Measurements from ENCODE around the gene BCL2L14.

The BCL2L14 gene

DNA sequence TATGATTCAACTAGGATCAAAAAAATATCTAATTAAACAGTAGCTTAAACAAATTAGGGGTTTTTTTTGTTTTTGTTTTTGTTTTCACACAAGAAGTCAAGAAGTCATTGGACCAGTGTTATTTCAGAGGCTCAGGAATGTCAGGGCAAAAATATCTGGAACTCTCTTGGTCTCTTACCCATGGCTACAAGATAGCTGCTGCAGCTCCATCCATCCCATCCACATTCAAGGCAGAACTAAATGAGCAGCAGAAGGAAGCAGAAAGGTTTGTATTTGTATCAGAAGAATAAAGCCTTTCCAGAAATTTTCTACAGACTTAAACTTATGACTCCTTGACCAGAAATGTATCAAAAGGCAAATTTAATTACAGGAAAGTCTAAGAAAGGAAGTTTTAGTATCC lies 33.8 kb upstream of the BCL2L14 start:
- Mint-ChIP-seq H3K4me3 (no peak overlapping the region), H3K4me1 (peaks cover 22% of the 10 kb centered on the region), H3K27me3 (peaks cover 7% of the 10 kb centered on the region), H3K27ac (no peak overlapping the region), H3K9me3 (no peaks in the 10 kb centered on the region), H3K36me3 (ENCODE audit: low read depth) (no peaks in the 10 kb centered on the region)
- ATAC-seq = no peak
- no peak for DNase-seq

GRCh38 chr12:12039897-12040296 lies 30.8 kb upstream of the BCL2L14 start:
- no peak overlapping the region for H3K4me3 Mint-ChIP-seq
- no peak for ATAC-seq
- H3K36me3 Mint-ChIP-seq (ENCODE audit: low read depth) = no peaks in the 10 kb centered on the region
- no peaks in the 10 kb centered on the region for H3K9me3 Mint-ChIP-seq
- peaks cover 7% of the 10 kb centered on the region for H3K27me3 Mint-ChIP-seq
- H3K4me1 Mint-ChIP-seq = peaks cover 3% of the 10 kb centered on the region
- H3K27ac Mint-ChIP-seq = no peak overlapping the region
- DNase-seq = no peak

DNA sequence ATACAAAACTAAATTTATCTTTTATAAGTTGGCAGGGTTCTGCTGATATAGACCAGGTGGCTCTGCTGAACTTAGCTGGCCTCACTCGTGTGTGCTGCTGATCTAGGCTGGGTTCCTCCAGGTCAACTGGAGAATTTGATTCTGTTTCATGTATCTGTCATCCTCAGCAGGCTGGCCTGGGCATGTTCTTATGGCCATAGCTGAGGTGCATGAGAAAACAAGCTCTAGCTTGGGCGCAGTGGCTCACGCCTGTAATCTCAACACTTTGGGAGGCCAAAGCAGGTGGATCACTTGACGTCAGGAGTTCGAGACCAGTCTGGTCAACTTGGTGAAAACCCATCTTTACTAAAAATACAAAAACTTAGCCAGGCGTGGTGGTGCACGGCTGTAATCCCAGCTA lies 24.3 kb upstream of the BCL2L14 start:
- no peak for ATAC-seq
- Mint-ChIP-seq H3K4me1 (no peaks in the 10 kb centered on the region), H3K4me3 (no peak overlapping the region), H3K27me3 (no peaks in the 10 kb centered on the region), H3K27ac (no peak overlapping the region), H3K36me3 (ENCODE audit: low read depth) (no peaks in the 10 kb centered on the region), H3K9me3 (no peaks in the 10 kb centered on the region)
- no peak for DNase-seq

DNA sequence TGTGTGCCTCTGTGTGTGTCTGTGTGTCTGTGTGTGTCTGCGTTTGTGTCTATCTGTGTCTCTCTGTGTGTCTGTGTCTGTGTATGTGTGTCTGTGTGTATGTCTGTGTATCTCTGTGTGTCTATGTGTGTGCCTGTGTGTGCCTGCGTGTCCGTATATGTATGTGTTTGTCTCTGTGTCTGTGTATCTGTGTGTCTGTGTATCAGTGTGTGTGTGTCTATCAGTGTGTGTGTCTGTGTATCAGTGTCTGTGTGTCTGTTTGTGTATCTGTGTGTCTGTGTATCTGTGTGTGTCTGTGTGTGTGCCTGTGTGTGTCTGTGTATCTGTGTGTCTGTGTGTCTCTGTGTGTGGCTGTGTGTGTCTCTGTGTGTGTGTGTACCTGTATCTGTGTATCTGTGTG lies 23.1 kb upstream of the BCL2L14 start:
- no peak overlapping the region for H3K4me3 Mint-ChIP-seq
- DNase-seq (no peak), ATAC-seq (no peak)
- no peaks in the 10 kb centered on the region for H3K4me1 Mint-ChIP-seq
- no peaks in the 10 kb centered on the region for H3K27me3 Mint-ChIP-seq
- H3K9me3 Mint-ChIP-seq = no peaks in the 10 kb centered on the region
- H3K36me3 Mint-ChIP-seq (ENCODE audit: low read depth) = no peaks in the 10 kb centered on the region
- H3K27ac Mint-ChIP-seq = no peak overlapping the region

DNA sequence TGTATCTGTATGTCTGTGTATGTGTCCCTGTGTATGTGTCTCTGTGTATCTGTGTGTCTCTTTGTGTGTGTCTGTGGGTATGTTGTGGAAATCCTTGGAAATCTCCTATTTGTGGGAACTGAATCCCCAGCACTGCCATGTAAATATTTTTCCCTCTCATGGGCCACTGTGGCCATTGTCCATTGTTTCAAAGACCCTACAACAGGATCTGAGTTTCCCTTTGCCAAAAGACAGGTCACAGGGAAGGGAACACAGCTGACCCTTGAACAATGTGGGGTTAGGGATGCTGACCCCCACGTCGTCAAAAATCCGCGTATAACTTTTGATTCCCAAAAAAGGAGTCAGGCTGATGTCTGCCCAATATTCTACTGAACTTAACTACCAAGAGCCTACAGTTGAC lies 22.5 kb upstream of the BCL2L14 start:
- Mint-ChIP-seq H3K27ac (no peak overlapping the region), H3K4me1 (no peaks in the 10 kb centered on the region), H3K36me3 (ENCODE audit: low read depth) (no peaks in the 10 kb centered on the region), H3K27me3 (no peaks in the 10 kb centered on the region), H3K9me3 (no peaks in the 10 kb centered on the region), H3K4me3 (no peak overlapping the region)
- DNase-seq = no peak
- ATAC-seq = no peak

DNA sequence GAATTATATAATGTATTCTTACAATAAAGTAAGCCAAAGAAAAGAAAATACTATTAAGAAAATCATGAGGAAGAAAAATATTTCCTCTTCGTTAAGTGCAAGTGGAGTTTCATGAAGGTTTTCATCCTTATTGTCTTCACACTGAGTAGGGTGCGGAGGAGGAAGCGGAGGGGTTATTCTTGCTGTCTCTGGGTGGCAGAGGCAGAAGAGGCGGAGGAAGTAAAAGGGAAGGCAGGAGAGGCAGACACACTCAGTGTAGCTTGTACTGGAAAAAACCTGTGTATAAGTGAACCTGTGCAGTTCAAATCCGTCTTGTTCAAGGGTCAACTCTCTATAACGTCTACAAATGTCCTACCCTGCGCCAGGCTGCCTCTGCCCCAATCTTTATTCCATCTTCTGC lies 22.0 kb upstream of the BCL2L14 start:
- no peaks in the 10 kb centered on the region for H3K27me3 Mint-ChIP-seq
- DNase-seq (no peak), ATAC-seq (no peak)
- no peaks in the 10 kb centered on the region for H3K9me3 Mint-ChIP-seq
- H3K4me3 Mint-ChIP-seq = no peak overlapping the region
- H3K36me3 Mint-ChIP-seq (ENCODE audit: low read depth) = no peaks in the 10 kb centered on the region
- no peak overlapping the region for H3K27ac Mint-ChIP-seq
- no peaks in the 10 kb centered on the region for H3K4me1 Mint-ChIP-seq

DNA sequence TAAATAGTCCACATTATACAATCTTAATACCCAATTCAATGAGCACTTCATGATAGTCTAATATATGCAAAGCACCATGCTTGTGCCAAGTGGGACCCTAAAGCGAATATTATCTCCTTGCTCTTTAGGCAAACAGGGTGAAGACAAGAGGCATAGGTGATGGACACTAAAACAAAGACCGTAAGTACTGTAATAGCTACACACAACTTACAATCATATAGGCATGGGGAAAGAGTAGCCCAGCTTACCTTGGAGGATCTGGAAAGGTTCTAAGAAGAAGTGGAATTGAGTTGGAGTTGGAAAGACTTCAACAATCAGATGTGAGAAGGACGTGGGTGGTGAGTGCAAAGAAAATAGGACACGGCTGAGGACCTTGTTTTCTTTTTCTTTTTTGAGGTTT lies 19.1 kb upstream of the BCL2L14 start:
- no peaks in the 10 kb centered on the region for H3K9me3 Mint-ChIP-seq
- no peaks in the 10 kb centered on the region for H3K36me3 Mint-ChIP-seq (ENCODE audit: low read depth)
- H3K4me3 Mint-ChIP-seq = no peak overlapping the region
- ATAC-seq (no peak), DNase-seq (no peak)
- H3K27me3 Mint-ChIP-seq = no peaks in the 10 kb centered on the region
- H3K4me1 Mint-ChIP-seq = no peaks in the 10 kb centered on the region
- H3K27ac Mint-ChIP-seq = no peak overlapping the region

DNA sequence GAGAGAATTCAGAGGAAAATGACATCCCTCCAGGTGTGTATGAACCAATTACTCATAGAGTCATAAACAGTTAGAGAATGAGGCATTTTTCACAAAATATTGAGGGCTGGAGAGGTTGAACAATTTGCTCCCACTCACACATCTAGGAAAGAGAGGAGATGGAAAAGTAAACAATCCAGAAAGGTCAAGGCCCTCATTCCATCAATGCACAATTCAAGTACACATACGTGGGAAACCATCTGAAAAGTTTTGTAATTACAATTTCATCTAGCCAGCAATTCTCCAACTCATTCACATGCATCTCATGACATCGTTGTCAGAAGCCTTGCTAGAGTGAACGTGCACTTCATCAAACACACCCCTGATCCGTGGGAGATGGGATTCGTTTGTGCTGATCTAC lies 15.7 kb upstream of the BCL2L14 start:
- Mint-ChIP-seq H3K27ac (no peak overlapping the region), H3K4me3 (no peak overlapping the region), H3K27me3 (no peaks in the 10 kb centered on the region), H3K9me3 (no peaks in the 10 kb centered on the region), H3K4me1 (peaks cover 5% of the 10 kb centered on the region), H3K36me3 (ENCODE audit: low read depth) (no peaks in the 10 kb centered on the region)
- ATAC-seq = no peak
- no peak for DNase-seq

GRCh38 chr12:12056951-12057350 lies 13.8 kb upstream of the BCL2L14 start:
- Mint-ChIP-seq H3K9me3 (no peaks in the 10 kb centered on the region), H3K27me3 (peaks cover 2% of the 10 kb centered on the region), H3K27ac (no peak overlapping the region), H3K4me3 (no peak overlapping the region), H3K4me1 (peaks cover 5% of the 10 kb centered on the region), H3K36me3 (ENCODE audit: low read depth) (no peaks in the 10 kb centered on the region)
- DNase-seq (no peak), ATAC-seq (no peak)

- H3K4me3 Mint-ChIP-seq = no peak overlapping the region
- H3K27ac Mint-ChIP-seq = no peak overlapping the region
- H3K9me3 Mint-ChIP-seq = no peaks in the 10 kb centered on the region
- ATAC-seq = no peak
- H3K4me1 Mint-ChIP-seq = peaks cover under 1% of the 10 kb centered on the region
- H3K27me3 Mint-ChIP-seq = peaks cover 2% of the 10 kb centered on the region
- H3K36me3 Mint-ChIP-seq (ENCODE audit: low read depth) = no peaks in the 10 kb centered on the region
- DNase-seq = no peak
Measured at GRCh38 chr12:12064596-12064995, 6.1 kb upstream of the BCL2L14 start.

DNA sequence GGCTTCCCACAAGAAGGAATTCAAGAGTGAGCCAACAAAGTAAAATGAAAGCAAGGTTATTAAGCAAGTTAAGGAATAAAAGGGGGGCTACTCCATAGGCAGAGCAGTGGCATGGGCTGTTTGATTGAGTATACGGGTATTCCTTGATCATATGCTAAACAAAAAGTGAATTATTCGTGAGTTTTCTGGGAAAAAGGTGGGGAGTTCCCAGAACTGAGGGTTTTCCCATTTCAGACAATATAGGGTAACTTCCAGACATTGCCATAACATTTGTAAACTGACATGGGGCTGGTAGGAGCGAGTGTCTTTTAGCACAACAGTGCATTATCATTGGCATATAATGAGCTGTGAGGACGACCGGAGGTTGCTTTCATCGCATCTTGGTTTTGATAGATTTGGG lies 2.0 kb upstream of the BCL2L14 start:
- no peak for ATAC-seq
- Mint-ChIP-seq H3K27ac (no peak overlapping the region), H3K36me3 (ENCODE audit: low read depth) (no peaks in the 10 kb centered on the region), H3K9me3 (no peaks in the 10 kb centered on the region), H3K27me3 (no peaks in the 10 kb centered on the region), H3K4me3 (no peak overlapping the region), H3K4me1 (peaks cover 20% of the 10 kb centered on the region)
- DNase-seq = no peak

DNA sequence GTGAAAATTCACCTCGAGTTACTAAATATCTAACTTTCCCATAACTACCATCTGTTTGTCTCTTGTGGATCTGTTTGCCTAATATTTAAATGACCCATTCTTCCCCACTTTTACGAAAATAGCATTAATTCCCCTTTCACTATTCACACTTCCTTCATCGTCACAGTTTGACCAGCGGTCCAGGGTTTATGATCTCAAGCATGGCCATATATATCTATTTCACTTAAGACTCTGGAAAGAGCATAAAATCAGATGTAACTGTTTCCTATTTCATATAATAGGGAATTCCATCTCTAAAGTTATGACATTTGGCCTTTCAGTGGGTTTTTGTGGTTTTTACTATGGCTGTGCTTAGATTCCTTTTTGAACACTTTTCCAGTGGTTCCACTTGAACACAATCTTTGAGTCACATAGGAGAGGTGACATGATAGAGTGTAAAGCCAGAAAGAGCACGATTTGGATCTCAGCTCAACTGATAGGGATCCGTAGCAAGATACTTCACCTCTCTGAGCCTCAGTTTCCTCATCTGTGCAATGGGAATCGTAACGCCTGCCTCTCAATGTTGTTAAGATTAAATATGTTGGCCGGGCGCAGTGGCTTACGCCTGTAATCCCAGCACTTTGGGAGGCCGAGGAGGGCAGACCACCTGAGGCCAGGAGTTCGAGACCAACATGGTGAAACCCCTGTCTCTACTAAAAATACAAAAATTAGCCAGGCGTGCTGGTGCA lies 754 bp upstream of the BCL2L14 start:
- ATAC-seq (no peak), DNase-seq (no peak)
- Mint-ChIP-seq H3K4me1 (peaks cover 20% of the 10 kb centered on the region), H3K27me3 (no peaks in the 10 kb centered on the region), H3K36me3 (ENCODE audit: low read depth) (no peaks in the 10 kb centered on the region), H3K27ac (no peak overlapping the region), H3K4me3 (no peak overlapping the region), H3K9me3 (no peaks in the 10 kb centered on the region)

GRCh38 chr12:12072064-12072760 lies 1.5 kb downstream of the BCL2L14 start:
- DNase-seq = no peak
- no peaks in the 10 kb centered on the region for H3K27me3 Mint-ChIP-seq
- no peak for ATAC-seq
- H3K4me3 Mint-ChIP-seq = no peak overlapping the region
- no peaks in the 10 kb centered on the region for H3K9me3 Mint-ChIP-seq
- no peaks in the 10 kb centered on the region for H3K36me3 Mint-ChIP-seq (ENCODE audit: low read depth)
- H3K27ac Mint-ChIP-seq = no peak overlapping the region
- peaks cover 20% of the 10 kb centered on the region for H3K4me1 Mint-ChIP-seq

- Mint-ChIP-seq H3K36me3 (ENCODE audit: low read depth) (no peaks in the 10 kb centered on the region), H3K4me3 (no peak overlapping the region), H3K4me1 (no peaks in the 10 kb centered on the region), H3K9me3 (no peaks in the 10 kb centered on the region), H3K27me3 (no peaks in the 10 kb centered on the region), H3K27ac (no peak overlapping the region)
- DNase-seq = no peak
- no peak for ATAC-seq
Measured at GRCh38 chr12:12079291-12079690, 8.6 kb downstream of the BCL2L14 start.

GRCh38 chr12:12081836-12082497 lies 11.2 kb downstream of the BCL2L14 start:
- Mint-ChIP-seq H3K9me3 (no peaks in the 10 kb centered on the region), H3K27ac (no peak overlapping the region), H3K4me1 (no peaks in the 10 kb centered on the region), H3K36me3 (ENCODE audit: low read depth) (no peaks in the 10 kb centered on the region), H3K4me3 (no peak overlapping the region), H3K27me3 (no peaks in the 10 kb centered on the region)
- DNase-seq (no peak), ATAC-seq (peak; percentile 63)
